ENCODE data around the gene GYS1. TPM values are rescaled to one million over a fixed set of nuclear protein-coding genes. Genes with fewer than 3 reads are reported as not detected.

Gene GYS1
- total and polyA plus RNA-seq, 2 experiments from 2014 or later = 15.9 to 28.9 TPM

DNA sequence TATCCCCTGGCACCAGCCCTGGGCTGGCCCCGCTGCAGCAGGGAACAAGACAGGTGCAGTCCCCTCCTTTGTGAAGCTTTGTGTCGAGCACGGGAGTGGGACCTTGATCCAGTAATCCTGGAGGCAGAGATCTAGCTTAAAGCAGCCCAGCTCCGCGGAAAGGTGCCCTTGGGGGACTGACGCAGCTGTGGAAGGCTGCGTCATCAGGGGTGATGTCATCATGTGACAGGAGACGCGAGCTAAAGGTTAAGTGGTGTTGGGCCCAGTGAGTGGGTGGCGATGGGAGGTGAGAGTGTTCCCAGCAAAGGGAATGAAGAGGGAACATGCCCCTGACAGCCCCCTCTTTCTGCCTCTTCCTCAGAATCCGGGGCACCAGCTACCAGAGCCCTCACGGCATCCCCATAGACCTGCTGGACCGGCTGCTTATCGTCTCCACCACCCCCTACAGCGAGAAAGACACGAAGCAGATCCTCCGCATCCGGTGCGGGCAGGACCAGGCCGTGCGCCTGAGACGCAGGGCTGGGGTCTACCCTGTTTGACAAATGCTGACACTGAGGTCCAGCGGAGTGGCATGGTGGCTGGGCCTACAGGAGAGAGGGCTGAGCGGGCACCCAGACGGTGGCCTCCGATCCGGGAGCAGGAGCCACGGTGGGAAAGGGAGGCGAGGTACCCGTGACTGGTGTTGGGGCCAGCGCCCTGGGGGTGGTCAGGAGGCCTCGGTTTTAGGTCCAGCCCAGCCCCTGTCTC is 21.2 kb upstream of the GYS1 start:
- no peak overlapping the region for H3K4me3 Mint-ChIP-seq
- ATAC-seq = no peak

More for the DNA sequence above, 21.2 kb upstream of the GYS1 start:
- Mint-ChIP-seq H3K36me3 (ENCODE audit: low read depth) (peaks cover 52% of the 10 kb centered on the region), H3K27ac (no peak overlapping the region), H3K4me1 (peaks cover 9% of the 10 kb centered on the region), H3K27me3 (ENCODE audit: insufficient read depth, low read depth, poor library complexity) (peaks cover 22% of the 10 kb centered on the region), H3K9me3 (peaks cover 3% of the 10 kb centered on the region; the same call in 1 of the 3 replicates)
- no peaks in the 10 kb centered on the region for H3K36me3 ChIP-seq (ENCODE audit: insufficient read depth)
- H2AFZ ChIP-seq = no peak overlapping the region
- H3K4me2 ChIP-seq = no peak overlapping the region
- H4K20me1 ChIP-seq (replicated peaks; ENCODE audit: insufficient read depth) = no peaks in the 10 kb centered on the region; the same call in 1 of the 2 replicates
- H3K27ac ChIP-seq (ENCODE audit: low read depth) = no peak overlapping the region
- H3K27me3 ChIP-seq (ENCODE audit: insufficient read depth) = peaks cover 13% of the 10 kb centered on the region
- no peak for DNase-seq (ENCODE audit: low spot score)
- no peak overlapping the region for H3K4me3 ChIP-seq
- H3K9me2 ChIP-seq (ENCODE audit: insufficient read depth) = no peaks in the 10 kb centered on the region
- H3K79me2 ChIP-seq (replicated peaks; ENCODE audit: insufficient read depth) = no peaks in the 10 kb centered on the region
- H3K4me1 ChIP-seq (ENCODE audit: insufficient read depth) = peaks cover 4% of the 10 kb centered on the region; the same call in 1 of the 2 replicates
- H3F3A ChIP-seq (replicated peaks; ENCODE audit: low read depth) = 0 out of 2 replicates have a peak, but pooled peaks cover 3% of the 10 kb centered on the region
- TF ChIP-seq, protein P1, sequence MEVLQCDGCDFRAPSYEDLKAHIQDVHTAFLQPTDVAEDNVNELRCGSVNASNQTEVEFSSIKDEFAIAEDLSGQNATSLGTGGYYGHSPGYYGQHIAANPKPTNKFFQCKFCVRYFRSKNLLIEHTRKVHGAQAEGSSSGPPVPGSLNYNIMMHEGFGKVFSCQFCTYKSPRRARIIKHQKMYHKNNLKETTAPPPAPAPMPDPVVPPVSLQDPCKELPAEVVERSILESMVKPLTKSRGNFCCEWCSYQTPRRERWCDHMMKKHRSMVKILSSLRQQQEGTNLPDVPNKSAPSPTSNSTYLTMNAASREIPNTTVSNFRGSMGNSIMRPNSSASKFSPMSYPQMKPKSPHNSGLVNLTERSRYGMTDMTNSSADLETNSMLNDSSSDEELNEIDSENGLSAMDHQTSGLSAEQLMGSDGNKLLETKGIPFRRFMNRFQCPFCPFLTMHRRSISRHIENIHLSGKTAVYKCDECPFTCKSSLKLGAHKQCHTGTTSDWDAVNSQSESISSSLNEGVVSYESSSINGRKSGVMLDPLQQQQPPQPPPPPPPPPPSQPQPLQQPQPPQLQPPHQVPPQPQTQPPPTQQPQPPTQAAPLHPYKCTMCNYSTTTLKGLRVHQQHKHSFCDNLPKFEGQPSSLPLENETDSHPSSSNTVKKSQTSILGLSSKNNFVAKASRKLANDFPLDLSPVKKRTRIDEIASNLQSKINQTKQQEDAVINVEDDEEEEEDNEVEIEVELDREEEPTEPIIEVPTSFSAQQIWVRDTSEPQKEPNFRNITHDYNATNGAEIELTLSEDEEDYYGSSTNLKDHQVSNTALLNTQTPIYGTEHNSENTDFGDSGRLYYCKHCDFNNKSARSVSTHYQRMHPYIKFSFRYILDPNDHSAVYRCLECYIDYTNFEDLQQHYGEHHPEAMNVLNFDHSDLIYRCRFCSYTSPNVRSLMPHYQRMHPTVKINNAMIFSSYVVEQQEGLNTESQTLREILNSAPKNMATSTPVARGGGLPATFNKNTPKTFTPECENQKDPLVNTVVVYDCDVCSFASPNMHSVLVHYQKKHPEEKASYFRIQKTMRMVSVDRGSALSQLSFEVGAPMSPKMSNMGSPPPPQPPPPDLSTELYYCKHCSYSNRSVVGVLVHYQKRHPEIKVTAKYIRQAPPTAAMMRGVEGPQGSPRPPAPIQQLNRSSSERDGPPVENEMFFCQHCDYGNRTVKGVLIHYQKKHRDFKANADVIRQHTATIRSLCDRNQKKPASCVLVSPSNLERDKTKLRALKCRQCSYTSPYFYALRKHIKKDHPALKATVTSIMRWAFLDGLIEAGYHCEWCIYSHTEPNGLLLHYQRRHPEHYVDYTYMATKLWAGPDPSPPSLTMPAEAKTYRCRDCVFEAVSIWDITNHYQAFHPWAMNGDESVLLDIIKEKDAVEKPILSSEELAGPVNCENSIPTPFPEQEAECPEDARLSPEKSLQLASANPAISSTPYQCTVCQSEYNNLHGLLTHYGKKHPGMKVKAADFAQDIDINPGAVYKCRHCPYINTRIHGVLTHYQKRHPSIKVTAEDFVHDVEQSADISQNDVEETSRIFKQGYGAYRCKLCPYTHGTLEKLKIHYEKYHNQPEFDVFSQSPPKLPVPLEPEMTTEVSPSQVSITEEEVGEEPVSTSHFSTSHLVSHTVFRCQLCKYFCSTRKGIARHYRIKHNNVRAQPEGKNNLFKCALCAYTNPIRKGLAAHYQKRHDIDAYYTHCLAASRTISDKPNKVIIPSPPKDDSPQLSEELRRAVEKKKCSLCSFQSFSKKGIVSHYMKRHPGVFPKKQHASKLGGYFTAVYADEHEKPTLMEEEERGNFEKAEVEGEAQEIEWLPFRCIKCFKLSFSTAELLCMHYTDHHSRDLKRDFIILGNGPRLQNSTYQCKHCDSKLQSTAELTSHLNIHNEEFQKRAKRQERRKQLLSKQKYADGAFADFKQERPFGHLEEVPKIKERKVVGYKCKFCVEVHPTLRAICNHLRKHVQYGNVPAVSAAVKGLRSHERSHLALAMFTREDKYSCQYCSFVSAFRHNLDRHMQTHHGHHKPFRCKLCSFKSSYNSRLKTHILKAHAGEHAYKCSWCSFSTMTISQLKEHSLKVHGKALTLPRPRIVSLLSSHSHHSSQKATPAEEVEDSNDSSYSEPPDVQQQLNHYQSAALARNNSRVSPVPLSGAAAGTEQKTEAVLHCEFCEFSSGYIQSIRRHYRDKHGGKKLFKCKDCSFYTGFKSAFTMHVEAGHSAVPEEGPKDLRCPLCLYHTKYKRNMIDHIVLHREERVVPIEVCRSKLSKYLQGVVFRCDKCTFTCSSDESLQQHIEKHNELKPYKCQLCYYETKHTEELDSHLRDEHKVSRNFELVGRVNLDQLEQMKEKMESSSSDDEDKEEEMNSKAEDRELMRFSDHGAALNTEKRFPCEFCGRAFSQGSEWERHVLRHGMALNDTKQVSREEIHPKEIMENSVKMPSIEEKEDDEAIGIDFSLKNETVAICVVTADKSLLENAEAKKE (CRISPR knock-in tag; IDR thresholded peaks at IDR 0.05) = no peak
- TF ChIP-seq CREB1 (CRISPR knock-in tag; IDR thresholded peaks at IDR 0.05; ENCODE audit: low read depth) (no peak), JUNB (IDR thresholded peaks at IDR 0.05; ENCODE audit: unreplicated experiment) (no peak), EZH2phosphoT487 (IDR thresholded peaks at IDR 0.05; ENCODE audit: unreplicated experiment) (no peak), POLR2AphosphoS5 (IDR thresholded peaks at IDR 0.05; ENCODE audit: low read depth) (no peak), CTCF (conservative IDR thresholded peaks at IDR 0.05; ENCODE audit: low read depth in 2 of 2) (no peak), ZNF114 (CRISPR knock-in tag; IDR thresholded peaks at IDR 0.05) (no peak), STAT1 (IDR thresholded peaks at IDR 0.05; ENCODE audit: unreplicated experiment) (no peak), NANOG (IDR thresholded peaks at IDR 0.05; ENCODE audit: borderline replicate concordance) (no peak), ZNF331 (CRISPR knock-in tag; IDR thresholded peaks at IDR 0.05; ENCODE audit: low read depth) (no peak), EZH2 (IDR thresholded peaks at IDR 0.05; ENCODE audit: low read depth, unreplicated experiment) (no peak), ETS1 (IDR thresholded peaks at IDR 0.05) (no peak)
- TF ChIP-seq, protein P2, sequence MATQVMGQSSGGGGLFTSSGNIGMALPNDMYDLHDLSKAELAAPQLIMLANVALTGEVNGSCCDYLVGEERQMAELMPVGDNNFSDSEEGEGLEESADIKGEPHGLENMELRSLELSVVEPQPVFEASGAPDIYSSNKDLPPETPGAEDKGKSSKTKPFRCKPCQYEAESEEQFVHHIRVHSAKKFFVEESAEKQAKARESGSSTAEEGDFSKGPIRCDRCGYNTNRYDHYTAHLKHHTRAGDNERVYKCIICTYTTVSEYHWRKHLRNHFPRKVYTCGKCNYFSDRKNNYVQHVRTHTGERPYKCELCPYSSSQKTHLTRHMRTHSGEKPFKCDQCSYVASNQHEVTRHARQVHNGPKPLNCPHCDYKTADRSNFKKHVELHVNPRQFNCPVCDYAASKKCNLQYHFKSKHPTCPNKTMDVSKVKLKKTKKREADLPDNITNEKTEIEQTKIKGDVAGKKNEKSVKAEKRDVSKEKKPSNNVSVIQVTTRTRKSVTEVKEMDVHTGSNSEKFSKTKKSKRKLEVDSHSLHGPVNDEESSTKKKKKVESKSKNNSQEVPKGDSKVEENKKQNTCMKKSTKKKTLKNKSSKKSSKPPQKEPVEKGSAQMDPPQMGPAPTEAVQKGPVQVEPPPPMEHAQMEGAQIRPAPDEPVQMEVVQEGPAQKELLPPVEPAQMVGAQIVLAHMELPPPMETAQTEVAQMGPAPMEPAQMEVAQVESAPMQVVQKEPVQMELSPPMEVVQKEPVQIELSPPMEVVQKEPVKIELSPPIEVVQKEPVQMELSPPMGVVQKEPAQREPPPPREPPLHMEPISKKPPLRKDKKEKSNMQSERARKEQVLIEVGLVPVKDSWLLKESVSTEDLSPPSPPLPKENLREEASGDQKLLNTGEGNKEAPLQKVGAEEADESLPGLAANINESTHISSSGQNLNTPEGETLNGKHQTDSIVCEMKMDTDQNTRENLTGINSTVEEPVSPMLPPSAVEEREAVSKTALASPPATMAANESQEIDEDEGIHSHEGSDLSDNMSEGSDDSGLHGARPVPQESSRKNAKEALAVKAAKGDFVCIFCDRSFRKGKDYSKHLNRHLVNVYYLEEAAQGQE (IDR thresholded peaks at IDR 0.05; ENCODE audit: unreplicated experiment) = no peak
